ENCODE measurements around the gene GOLGA8T.
A peak's percentile ranks its signal among the peaks of the same experiment; 100 is the strongest.
"Not testable (repeated sequence)": the region's sequence is repeated elsewhere in the genome, so short reads cannot be mapped to it uniquely, and the experiment has no call there.

The GOLGA8T gene

GRCh38 chr15:30134751-30135150, at the start of gene GOLGA8T:
Gene GOLGA8T (plus strand): TSS chr15:30135051. CDS start chr15:30135149, 98 bp downstream.
- DNase-seq (ENCODE audit: low spot score) = not testable (repeated sequence)

GRCh38 chr15:30097827-30098226, 37.0 kb upstream of the GOLGA8T start:
- DNase-seq (ENCODE audit: low spot score) = not testable (repeated sequence)

- DNase-seq (ENCODE audit: low spot score) = not testable (repeated sequence)
Observed at GRCh38 chr15:30102890-30103289, 32.0 kb upstream of the GOLGA8T start.

- not testable (repeated sequence) for DNase-seq (ENCODE audit: low spot score)
Observed at GRCh38 chr15:30103941-30104507, 30.8 kb upstream of the GOLGA8T start.

GRCh38 chr15:30110591-30110990, 24.3 kb upstream of the GOLGA8T start:
- DNase-seq (ENCODE audit: low spot score) = not testable (repeated sequence)

- DNase-seq (ENCODE audit: low spot score) = not testable (repeated sequence)
Observed at GRCh38 chr15:30130066-30130465, 4.8 kb upstream of the GOLGA8T start.

GRCh38 chr15:30143246-30143645, 8.4 kb downstream of the GOLGA8T start:
- not testable (repeated sequence) for DNase-seq (ENCODE audit: low spot score)

GRCh38 chr15:30149891-30150290, 15.0 kb downstream of the GOLGA8T start:
- not testable (repeated sequence) for DNase-seq (ENCODE audit: low spot score)

- not testable (repeated sequence) for DNase-seq (ENCODE audit: low spot score)
Observed at GRCh38 chr15:30162479-30163357, 27.9 kb downstream of the GOLGA8T start.

GRCh38 chr15:30163759-30164158, 28.9 kb downstream of the GOLGA8T start:
- not testable (repeated sequence) for DNase-seq (ENCODE audit: low spot score)

- not testable (repeated sequence) for DNase-seq (ENCODE audit: low spot score)
Observed at GRCh38 chr15:30164257-30164656, 29.4 kb downstream of the GOLGA8T start.

- DNase-seq (ENCODE audit: low spot score) = not testable (repeated sequence)
Observed at GRCh38 chr15:30167403-30167802, 32.6 kb downstream of the GOLGA8T start.

GRCh38 chr15:30167886-30168285, 33.0 kb downstream of the GOLGA8T start:
- not testable (repeated sequence) for DNase-seq (ENCODE audit: low spot score)

GRCh38 chr15:30171452-30171851, 36.6 kb downstream of the GOLGA8T start:
- not testable (repeated sequence) for DNase-seq (ENCODE audit: low spot score)

GRCh38 chr15:30173041-30173608, 38.3 kb downstream of the GOLGA8T start:
- DNase-seq (ENCODE audit: low spot score) = peak; percentile 47

- DNase-seq (ENCODE audit: low spot score) = peak; percentile 27
Observed at GRCh38 chr15:30175291-30175690, 40.4 kb downstream of the GOLGA8T start.

- DNase-seq (ENCODE audit: low spot score) = not testable (repeated sequence)
Observed at GRCh38 chr15:30176613-30177012, 41.8 kb downstream of the GOLGA8T start.

- not testable (repeated sequence) for DNase-seq (ENCODE audit: low spot score)
Observed at GRCh38 chr15:30179814-30180213, 45.0 kb downstream of the GOLGA8T start.

- not testable (repeated sequence) for DNase-seq (ENCODE audit: low spot score)
Observed at GRCh38 chr15:30185495-30185894, 50.6 kb downstream of the GOLGA8T start.

GRCh38 chr15:30187429-30187828, 52.6 kb downstream of the GOLGA8T start:
- DNase-seq (ENCODE audit: low spot score) = not testable (repeated sequence)

GRCh38 chr15:30189754-30190153, 54.9 kb downstream of the GOLGA8T start:
- DNase-seq (ENCODE audit: low spot score) = not testable (repeated sequence)

- DNase-seq (ENCODE audit: low spot score) = peak; percentile 9
Observed at GRCh38 chr15:30191143-30191542, 56.3 kb downstream of the GOLGA8T start.

- DNase-seq (ENCODE audit: low spot score) = not testable (repeated sequence)
Observed at GRCh38 chr15:30191639-30192038, 56.8 kb downstream of the GOLGA8T start.

All from ecto neural progenitor cell (in vitro differentiated cells).